DMS114 treated with DMSO at 0.1 percent for 48 hours (cell line): ENCODE data around the gene CIB2.

Experiments used
- DNase-seq: peaks from one replicate; lab custom pipeline; 2025; ENCODE audit not compliant: unreplicated experiment; lab: John Stamatoyannopoulos, UW

The CIB2 gene

GRCh38 chr15:78069462-78070029 lies 61.7 kb downstream of the CIB2 start:
- no peak for DNase-seq

GRCh38 chr15:78069052-78069414 lies 62.2 kb downstream of the CIB2 start:
- no peak for DNase-seq

- DNase-seq, result no peak
These were observed 63.7 kb downstream of the CIB2 start for GRCh38 chr15:78067328-78068228.

- DNase-seq, result no peak
These were observed 65.0 kb downstream of the CIB2 start for GRCh38 chr15:78065973-78066946.

- DNase-seq, result no peak
These were observed 65.9 kb downstream of the CIB2 start for GRCh38 chr15:78065284-78065872.

- no peak for DNase-seq
These were observed 66.7 kb downstream of the CIB2 start for GRCh38 chr15:78064544-78064943.

GRCh38 chr15:78063970-78064385 lies 67.3 kb downstream of the CIB2 start:
- no peak for DNase-seq

GRCh38 chr15:78063217-78063616 lies 68.0 kb downstream of the CIB2 start:
- no peak for DNase-seq

GRCh38 chr15:78061963-78062427 lies 69.2 kb downstream of the CIB2 start:
- DNase-seq, result no peak

GRCh38 chr15:78060232-78060631 lies 71.0 kb downstream of the CIB2 start:
- no peak for DNase-seq

GRCh38 chr15:78059110-78059839 lies 72.0 kb downstream of the CIB2 start:
- DNase-seq, result no peak

- no peak for DNase-seq
These were observed 72.8 kb downstream of the CIB2 start for GRCh38 chr15:78058401-78058935.

GRCh38 chr15:78057803-78058202 lies 73.4 kb downstream of the CIB2 start:
- DNase-seq, result no peak

- DNase-seq, result no peak
These were observed 74.5 kb downstream of the CIB2 start for GRCh38 chr15:78056714-78057269.

GRCh38 chr15:78055919-78056713 lies 75.1 kb downstream of the CIB2 start:
- no peak for DNase-seq

GRCh38 chr15:78054966-78055365 lies 76.3 kb downstream of the CIB2 start:
- DNase-seq, result no peak
